Neural cell (in vitro differentiated cells): ENCODE results near the gene CHERP. TPM values are rescaled to one million over a fixed set of nuclear protein-coding genes. Genes with fewer than 3 reads are reported as not detected.
"Not testable (repeated sequence)": the region's sequence is repeated elsewhere in the genome, so short reads cannot be mapped to it uniquely, and the experiment has no call there.

Experiments
- H2AFZ ChIP-seq: fragments of 200-600, 300-800 bp; sonication (generic), shearing (Covaris generic); 2 replicates; pipeline ENCODE4 v1.6.0; 2014; ENCODE audit warnings: low read depth, mild to moderate bottlenecking, antibody characterized with exemption, low read length, moderate library complexity
- H3F3A ChIP-seq: fragments of 200-600 bp; shearing (Covaris generic); 2 replicates; pipeline ENCODE4 v1.6.1; 2016; ENCODE audit warnings: mild to moderate bottlenecking, moderate library complexity, mixed read lengths, antibody characterized with exemption, low read length; ENCODE audit not compliant: insufficient read depth, poor library complexity, severe bottlenecking
- H3K27ac ChIP-seq: fragments of 200-600, 300-800 bp; sonication (generic), shearing (Covaris generic); 2 replicates; pipeline ENCODE4 v1.5.1; 2014; ENCODE audit warnings: mild to moderate bottlenecking, low read length, moderate library complexity
- H3K27me3 ChIP-seq: fragments of 300-800, 200-600 bp; sonication (generic), shearing (Covaris generic); 2 replicates; pipeline ENCODE4 v1.6.0; 2014; ENCODE audit warnings: mild to moderate bottlenecking, low read depth, low read length, moderate library complexity; ENCODE audit not compliant: insufficient read depth
- H3K36me3 ChIP-seq: fragments of 300-800, 200-600 bp; sonication (generic), shearing (Covaris generic); 2 replicates; pipeline ENCODE4 v1.5.1; 2014; ENCODE audit warnings: mild to moderate bottlenecking, antibody characterized with exemption, low read length, moderate library complexity; ENCODE audit not compliant: insufficient read depth
- H3K4me2 ChIP-seq: fragments of 300-800, 200-600 bp; sonication (generic), shearing (Covaris generic); 2 replicates; pipeline ENCODE4 v1.6.0; 2014; ENCODE audit warnings: mild to moderate bottlenecking, low read length
- H3K4me3 ChIP-seq: fragments of 300-800, 200-600 bp; sonication (generic), shearing (Covaris generic); 2 replicates; pipeline ENCODE4 v1.5.1; 2014; ENCODE audit warnings: mild to moderate bottlenecking, low read length, moderate library complexity
- H3K79me2 ChIP-seq: fragments of 200-600 bp; shearing (Covaris generic); replicated peaks from 2 replicates; pipeline ENCODE4 v1.6.0; 2014; ENCODE audit warnings: mild to moderate bottlenecking, low read length, moderate library complexity; ENCODE audit not compliant: insufficient read depth
- H3K9ac ChIP-seq: fragments of 300-800, 200-600 bp; sonication (generic), shearing (Covaris generic); 2 replicates; pipeline ENCODE4 v1.6.1; 2016; ENCODE audit warnings: mild to moderate bottlenecking, low read length, mixed read lengths
- H3K9me2 ChIP-seq: fragments of 200-600 bp; shearing (Covaris generic); 2 replicates; pipeline ENCODE4 v1.6.1; 2016; ENCODE audit warnings: mild to moderate bottlenecking, low read length, mixed read lengths; ENCODE audit not compliant: insufficient read depth
- H3K9me3 ChIP-seq: fragments of 200-600, 300-800 bp; sonication (generic), shearing (Covaris generic); 2 replicates; pipeline ENCODE4 v1.6.1; 2016; ENCODE audit warnings: mild to moderate bottlenecking, mixed run types, low read length, moderate library complexity, mixed read lengths
- H4K20me1 ChIP-seq: fragments of 200-600 bp; shearing (Covaris generic); 2 replicates; pipeline ENCODE4 v1.6.1; 2016; ENCODE audit warnings: mild to moderate bottlenecking, mixed run types; ENCODE audit not compliant: insufficient read depth
- EP300 ChIP-seq: fragments of 450-650 bp; conservative IDR thresholded peaks from 2 replicates; pipeline ENCODE4 v1.6.1; 2014; ENCODE audit warnings: antibody characterized with exemption, mild to moderate bottlenecking, moderate library complexity; ENCODE audit not compliant: poor library complexity, severe bottlenecking
- EZH2 ChIP-seq: fragments of 200-600, 300-800 bp; shearing (Covaris generic), sonication (generic); IDR thresholded peaks from 2 replicates; pipeline ENCODE4 v1.6.1; 2014; ENCODE audit warnings: antibody characterized with exemption, low read length, borderline replicate concordance, mild to moderate bottlenecking; ENCODE audit not compliant: insufficient read depth, poor library complexity, severe bottlenecking
- MXI1 ChIP-seq: fragments of 450-650 bp; conservative IDR thresholded peaks from 2 replicates; pipeline ENCODE4 v1.6.1; 2014; ENCODE audit warnings: antibody characterized with exemption, mild to moderate bottlenecking; ENCODE audit not compliant: poor library complexity, severe bottlenecking
- POLR2AphosphoS5 ChIP-seq: IDR thresholded peaks from 2 replicates; pipeline ENCODE4 v1.6.1; 2012
- RAD21 ChIP-seq: fragments of 450-650 bp; conservative IDR thresholded peaks from 2 replicates; pipeline ENCODE4 v1.6.1; 2014; ENCODE audit warnings: antibody characterized with exemption, mild to moderate bottlenecking, moderate library complexity
- SMC3 ChIP-seq: fragments of 450-650 bp; conservative IDR thresholded peaks from 2 replicates; pipeline ENCODE4 v1.6.1; 2014; ENCODE audit warnings: antibody characterized with exemption, mild to moderate bottlenecking, moderate library complexity; ENCODE audit not compliant: poor library complexity
- TAF1 ChIP-seq: IDR thresholded peaks from 2 replicates; pipeline ENCODE4 v1.6.1; 2012; ENCODE audit warnings: low read depth
- polyA plus RNA-seq: library from polyadenylated mRNA; depleted of rRNA; stranded (reverse); fragments of >200 nt; gene quantifications from 2 replicates; pipeline ENCODE4 v1.2.3, GENCODE V29; 2014
- TF ChIP-seq, protein P1 (sequence below): IDR thresholded peaks from 2 replicates; pipeline ENCODE4 v1.6.1; 2012; ENCODE audit warnings: borderline replicate concordance
- TF ChIP-seq, protein P2 (sequence below): fragments of 450-650 bp; IDR thresholded peaks from 2 replicates; pipeline ENCODE4 v1.5.1; 2014; ENCODE audit warnings: antibody characterized with exemption, mild to moderate bottlenecking, moderate library complexity; ENCODE audit not compliant: poor library complexity, severe bottlenecking

The CHERP gene
- polyA plus RNA-seq, 1 donor from 2014 or later, result 5.4 TPM

GRCh38 chr19:16544473-16545231 is 2.4 kb upstream of the CHERP start:
- H3K79me2 ChIP-seq, result peaks cover 38% of the 10 kb centered on the region

GRCh38 chr19:16543734-16544133 is 1.5 kb upstream of the CHERP start:
- not testable (repeated sequence) for H3K4me2 ChIP-seq, H3K36me3 ChIP-seq, H4K20me1 ChIP-seq, H3K9me2 ChIP-seq, H3K27me3 ChIP-seq, H3K27ac ChIP-seq, H2AFZ ChIP-seq, H3K9ac ChIP-seq, H3K9me3 ChIP-seq, H3F3A ChIP-seq
- Histone ChIP-seq H3K4me3 (peak overlapping the region; percentile 77), H3K79me2 (peaks cover 42% of the 10 kb centered on the region)

More at GRCh38 chr19:16544473-16545231, 2.4 kb upstream of the CHERP start:
- no peak for TF ChIP-seq EZH2
- TF ChIP-seq, protein P1, sequence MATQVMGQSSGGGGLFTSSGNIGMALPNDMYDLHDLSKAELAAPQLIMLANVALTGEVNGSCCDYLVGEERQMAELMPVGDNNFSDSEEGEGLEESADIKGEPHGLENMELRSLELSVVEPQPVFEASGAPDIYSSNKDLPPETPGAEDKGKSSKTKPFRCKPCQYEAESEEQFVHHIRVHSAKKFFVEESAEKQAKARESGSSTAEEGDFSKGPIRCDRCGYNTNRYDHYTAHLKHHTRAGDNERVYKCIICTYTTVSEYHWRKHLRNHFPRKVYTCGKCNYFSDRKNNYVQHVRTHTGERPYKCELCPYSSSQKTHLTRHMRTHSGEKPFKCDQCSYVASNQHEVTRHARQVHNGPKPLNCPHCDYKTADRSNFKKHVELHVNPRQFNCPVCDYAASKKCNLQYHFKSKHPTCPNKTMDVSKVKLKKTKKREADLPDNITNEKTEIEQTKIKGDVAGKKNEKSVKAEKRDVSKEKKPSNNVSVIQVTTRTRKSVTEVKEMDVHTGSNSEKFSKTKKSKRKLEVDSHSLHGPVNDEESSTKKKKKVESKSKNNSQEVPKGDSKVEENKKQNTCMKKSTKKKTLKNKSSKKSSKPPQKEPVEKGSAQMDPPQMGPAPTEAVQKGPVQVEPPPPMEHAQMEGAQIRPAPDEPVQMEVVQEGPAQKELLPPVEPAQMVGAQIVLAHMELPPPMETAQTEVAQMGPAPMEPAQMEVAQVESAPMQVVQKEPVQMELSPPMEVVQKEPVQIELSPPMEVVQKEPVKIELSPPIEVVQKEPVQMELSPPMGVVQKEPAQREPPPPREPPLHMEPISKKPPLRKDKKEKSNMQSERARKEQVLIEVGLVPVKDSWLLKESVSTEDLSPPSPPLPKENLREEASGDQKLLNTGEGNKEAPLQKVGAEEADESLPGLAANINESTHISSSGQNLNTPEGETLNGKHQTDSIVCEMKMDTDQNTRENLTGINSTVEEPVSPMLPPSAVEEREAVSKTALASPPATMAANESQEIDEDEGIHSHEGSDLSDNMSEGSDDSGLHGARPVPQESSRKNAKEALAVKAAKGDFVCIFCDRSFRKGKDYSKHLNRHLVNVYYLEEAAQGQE, result no peak
- no peak for TF ChIP-seq RAD21
- TF ChIP-seq SMC3, result no peak
- no peak for TF ChIP-seq TAF1
- no peak for TF ChIP-seq MXI1
- TF ChIP-seq EP300, result no peak
- TF ChIP-seq POLR2AphosphoS5, result no peak
- TF ChIP-seq, protein P2, sequence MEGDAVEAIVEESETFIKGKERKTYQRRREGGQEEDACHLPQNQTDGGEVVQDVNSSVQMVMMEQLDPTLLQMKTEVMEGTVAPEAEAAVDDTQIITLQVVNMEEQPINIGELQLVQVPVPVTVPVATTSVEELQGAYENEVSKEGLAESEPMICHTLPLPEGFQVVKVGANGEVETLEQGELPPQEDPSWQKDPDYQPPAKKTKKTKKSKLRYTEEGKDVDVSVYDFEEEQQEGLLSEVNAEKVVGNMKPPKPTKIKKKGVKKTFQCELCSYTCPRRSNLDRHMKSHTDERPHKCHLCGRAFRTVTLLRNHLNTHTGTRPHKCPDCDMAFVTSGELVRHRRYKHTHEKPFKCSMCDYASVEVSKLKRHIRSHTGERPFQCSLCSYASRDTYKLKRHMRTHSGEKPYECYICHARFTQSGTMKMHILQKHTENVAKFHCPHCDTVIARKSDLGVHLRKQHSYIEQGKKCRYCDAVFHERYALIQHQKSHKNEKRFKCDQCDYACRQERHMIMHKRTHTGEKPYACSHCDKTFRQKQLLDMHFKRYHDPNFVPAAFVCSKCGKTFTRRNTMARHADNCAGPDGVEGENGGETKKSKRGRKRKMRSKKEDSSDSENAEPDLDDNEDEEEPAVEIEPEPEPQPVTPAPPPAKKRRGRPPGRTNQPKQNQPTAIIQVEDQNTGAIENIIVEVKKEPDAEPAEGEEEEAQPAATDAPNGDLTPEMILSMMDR, result no peak
- H3K4me2 ChIP-seq, result no peak overlapping the region
- no peak overlapping the region for H3K27ac ChIP-seq
- H3K27me3 ChIP-seq, result no peaks in the 10 kb centered on the region
- no peaks in the 10 kb centered on the region for H3K9me3 ChIP-seq
- no peaks in the 10 kb centered on the region for H3F3A ChIP-seq
- no peaks in the 10 kb centered on the region for H3K9me2 ChIP-seq
- H2AFZ ChIP-seq, result no peak overlapping the region
- H3K36me3 ChIP-seq, result no peaks in the 10 kb centered on the region
- H4K20me1 ChIP-seq, result no peaks in the 10 kb centered on the region
- no peak overlapping the region for H3K4me3 ChIP-seq
- H3K9ac ChIP-seq, result no peak overlapping the region
